Hepatocyte (in vitro differentiated cells): ENCODE measurements around the gene TSPAN4. TPM values are rescaled to one million over a fixed set of nuclear protein-coding genes. Genes with fewer than 3 reads are reported as not detected.

Source experiments
- DNase-seq: peaks from one replicate; pipeline ENCODE4 v3.0.0-alpha.2; 2016; ENCODE audit warnings: low spot score
- H2AFZ ChIP-seq: fragments of 200-600 bp; sonication (generic); 2 replicates; pipeline ENCODE4 v1.6.0; 2016; ENCODE audit warnings: antibody characterized with exemption, mild to moderate bottlenecking
- H3K27ac ChIP-seq: fragments of 200-600 bp; sonication (generic); 2 replicates; pipeline ENCODE4 v1.5.1; 2016; ENCODE audit warnings: mild to moderate bottlenecking
- H3K27me3 ChIP-seq: fragments of 200-600 bp; sonication (generic); 2 replicates; pipeline ENCODE4 v1.6.1; 2016
- H3K36me3 ChIP-seq: fragments of 200-600 bp; sonication (generic); replicated peaks from 2 replicates; pipeline ENCODE4 v1.5.1; 2016; ENCODE audit warnings: low read depth; ENCODE audit not compliant: insufficient read depth
- H3K4me1 ChIP-seq: fragments of 200-600 bp; sonication (generic); 2 replicates; pipeline ENCODE4 v1.5.1; 2016; ENCODE audit warnings: mild to moderate bottlenecking, moderate library complexity; ENCODE audit not compliant: insufficient read depth
- H3K4me2 ChIP-seq: fragments of 200-600 bp; sonication (generic); 2 replicates; pipeline ENCODE4 v1.6.0; 2016
- H3K4me3 ChIP-seq: fragments of 200-600 bp; sonication (generic); 2 replicates; pipeline ENCODE4 v1.5.1; 2016; ENCODE audit warnings: mild to moderate bottlenecking
- H3K79me2 ChIP-seq: fragments of 200-600 bp; sonication (generic); 2 replicates; pipeline ENCODE4 v1.6.0; 2017; ENCODE audit warnings: mild to moderate bottlenecking
- H3K9me2 ChIP-seq: fragments of 200-600 bp; sonication (generic); replicated peaks from 2 replicates; pipeline ENCODE4 v1.6.0; 2017; ENCODE audit warnings: mild to moderate bottlenecking; ENCODE audit not compliant: insufficient read depth
- H3K9me3 ChIP-seq: fragments of 200-600 bp; sonication (generic); 2 replicates; pipeline ENCODE4 v1.5.1; 2016; ENCODE audit warnings: low read depth, mild to moderate bottlenecking
- H4K20me1 ChIP-seq: fragments of 200-600 bp; sonication (generic); 2 replicates; pipeline ENCODE4 v1.6.0; 2016; ENCODE audit warnings: mild to moderate bottlenecking; ENCODE audit not compliant: insufficient read depth, poor library complexity, severe bottlenecking
- CTCF ChIP-seq: fragments of 200-600 bp; sonication (generic); IDR thresholded peaks from 2 replicates; pipeline ENCODE4 v1.5.1; 2016; ENCODE audit warnings: antibody characterized with exemption, mild to moderate bottlenecking; ENCODE audit not compliant: poor library complexity
- EZH2 ChIP-seq: fragments of 200-600 bp; sonication (generic); IDR thresholded peaks from 2 replicates; pipeline ENCODE4 v1.6.1; 2016; ENCODE audit warnings: antibody characterized with exemption, mild to moderate bottlenecking, borderline replicate concordance
- EZH2phosphoT487 ChIP-seq: fragments of 200-600 bp; sonication (generic); IDR thresholded peaks from one replicate; pipeline ENCODE4 v1.6.1; 2018; ENCODE audit warnings: antibody characterized with exemption, mild to moderate bottlenecking, low read depth, moderate library complexity; ENCODE audit not compliant: unreplicated experiment, severe bottlenecking
- WGBS: methylation state at CpG from one replicate; pipeline ENCODE4 v1.1.6; 2016; ENCODE audit warnings: low lambda C conversion rate; ENCODE audit errors: missing lambda C conversion rate; 5-methylcytosine and 5-hydroxymethylcytosine counted together
- polyA plus RNA-seq: library from polyadenylated mRNA; unstranded; fragments of >200 nt; fragmentation: Nextera tagmentation; extraction: Ambion mirVana; gene quantifications from 2 replicates; pipeline ENCODE4 v1.2.1, GENCODE V29; 2016
- total RNA-seq: library from RNA; depleted of rRNA; stranded (reverse); fragments of >200 nt; gene quantifications from 2 replicates; pipeline ENCODE4 v1.2.3, GENCODE V29; 2014

The TSPAN4 gene
- total and polyA plus RNA-seq, 2 experiments from 2014 or later = 82.8 to 148 TPM

GRCh38 chr11:836700-837099 lies 6.0 kb upstream of the TSPAN4 start:
- Histone ChIP-seq H3K4me2 (no peak overlapping the region), H3K79me2 (peaks cover 51% of the 10 kb centered on the region), H3K9me2 (no peaks in the 10 kb centered on the region), H3K36me3 (no peaks in the 10 kb centered on the region), H4K20me1 (peaks cover 28% of the 10 kb centered on the region), H3K27ac (no peak overlapping the region), H3K4me3 (no peak overlapping the region), H3K27me3 (no peaks in the 10 kb centered on the region), H3K9me3 (no peaks in the 10 kb centered on the region), H2AFZ (no peak overlapping the region), H3K4me1 (peaks cover 32% of the 10 kb centered on the region)
- TF ChIP-seq EZH2phosphoT487 (no peak), EZH2 (no peak), CTCF (no peak)
- WGBS = 88% methylated on average over 9 of the region's 9 CpGs
- no peak for DNase-seq

- Histone ChIP-seq H4K20me1 (peaks cover 34% of the 10 kb centered on the region), H3K4me3 (no peak overlapping the region), H3K79me2 (peaks cover 56% of the 10 kb centered on the region), H2AFZ (no peak overlapping the region), H3K4me2 (no peak overlapping the region), H3K36me3 (no peaks in the 10 kb centered on the region), H3K9me2 (no peaks in the 10 kb centered on the region), H3K27me3 (no peaks in the 10 kb centered on the region), H3K4me1 (peaks cover 25% of the 10 kb centered on the region), H3K9me3 (no peaks in the 10 kb centered on the region), H3K27ac (no peak overlapping the region)
- 93% methylated on average over 22 of the region's 22 CpGs for WGBS
- no peak for DNase-seq
- no peak for TF ChIP-seq CTCF
These were observed 5.3 kb upstream of the TSPAN4 start for GRCh38 chr11:837189-837989.

- Histone ChIP-seq H3K4me3 (no peak overlapping the region), H3K36me3 (no peaks in the 10 kb centered on the region), H3K9me3 (no peaks in the 10 kb centered on the region), H3K4me2 (no peak overlapping the region), H3K27ac (no peak overlapping the region), H3K79me2 (peaks cover 56% of the 10 kb centered on the region), H3K4me1 (peaks cover 23% of the 10 kb centered on the region), H3K27me3 (no peaks in the 10 kb centered on the region), H4K20me1 (peaks cover 34% of the 10 kb centered on the region), H3K9me2 (no peaks in the 10 kb centered on the region), H2AFZ (no peak overlapping the region)
- no peak for DNase-seq
- 91% methylated on average over 8 of the region's 8 CpGs for WGBS
- TF ChIP-seq CTCF = no peak
- TF ChIP-seq EZH2 = no peak
- no peak for TF ChIP-seq EZH2phosphoT487
These were observed 4.7 kb upstream of the TSPAN4 start for GRCh38 chr11:837990-838307.
